NB4 (cell line): ENCODE measurements around the gene RAB3IP.
A peak's percentile ranks its signal among the peaks of the same experiment; 100 is the strongest.

ENCODE experiments used
- DNase-seq: peaks from one replicate; pipeline ENCODE4 v3.0.0; 2010; ENCODE audit warnings: low read depth
- H3K4me3 ChIP-seq: one replicate; pipeline ENCODE4 v1.5.1; 2011; ENCODE audit warnings: mild to moderate bottlenecking, low read depth, low read length, moderate library complexity
- MYC ChIP-seq: IDR thresholded peaks from 2 replicates; pipeline ENCODE4 v1.6.1; 2011; ENCODE audit warnings: low read depth, low read length
- POLR2A ChIP-seq: IDR thresholded peaks from 2 replicates; pipeline ENCODE4 v1.6.1; 2011; ENCODE audit warnings: mild to moderate bottlenecking; ENCODE audit not compliant: insufficient read length; ENCODE audit errors: extremely low read depth
- TF ChIP-seq, protein P1 (sequence below): IDR thresholded peaks from 2 replicates; pipeline ENCODE4 v1.6.1; 2011; ENCODE audit warnings: low read depth, low read length
- TF ChIP-seq, protein P2 (sequence below): IDR thresholded peaks from one replicate; pipeline ENCODE4 v1.5.1; 2012; ENCODE audit warnings: low read depth, low read length

RAB3IP gene

DNA sequence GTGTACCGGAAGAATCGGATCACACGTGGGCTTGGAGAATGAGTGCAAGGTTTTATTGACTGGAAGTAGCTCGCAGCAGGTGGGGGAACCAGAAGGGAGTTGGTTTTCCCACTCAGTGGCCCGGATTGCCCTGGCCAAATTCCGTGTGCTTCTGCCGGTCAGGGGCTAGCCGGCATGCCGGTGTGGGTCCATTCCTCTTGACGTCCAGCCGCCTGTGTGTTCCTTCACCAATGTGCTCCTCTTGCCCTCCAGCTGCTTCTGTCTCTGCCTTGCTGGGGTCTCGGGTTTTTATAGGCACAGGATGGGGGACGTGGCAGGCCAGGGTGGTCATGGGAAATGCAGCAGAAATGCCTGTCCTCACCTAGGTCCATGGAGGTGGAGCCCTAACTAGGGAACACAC is 97.4 kb downstream of the RAB3IP start:
- DNase-seq: no peak
- TF ChIP-seq, protein P1, sequence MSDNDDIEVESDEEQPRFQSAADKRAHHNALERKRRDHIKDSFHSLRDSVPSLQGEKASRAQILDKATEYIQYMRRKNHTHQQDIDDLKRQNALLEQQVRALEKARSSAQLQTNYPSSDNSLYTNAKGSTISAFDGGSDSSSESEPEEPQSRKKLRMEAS: no peak
- TF ChIP-seq MYC (no peak), POLR2A (no peak)
- TF ChIP-seq, protein P2, sequence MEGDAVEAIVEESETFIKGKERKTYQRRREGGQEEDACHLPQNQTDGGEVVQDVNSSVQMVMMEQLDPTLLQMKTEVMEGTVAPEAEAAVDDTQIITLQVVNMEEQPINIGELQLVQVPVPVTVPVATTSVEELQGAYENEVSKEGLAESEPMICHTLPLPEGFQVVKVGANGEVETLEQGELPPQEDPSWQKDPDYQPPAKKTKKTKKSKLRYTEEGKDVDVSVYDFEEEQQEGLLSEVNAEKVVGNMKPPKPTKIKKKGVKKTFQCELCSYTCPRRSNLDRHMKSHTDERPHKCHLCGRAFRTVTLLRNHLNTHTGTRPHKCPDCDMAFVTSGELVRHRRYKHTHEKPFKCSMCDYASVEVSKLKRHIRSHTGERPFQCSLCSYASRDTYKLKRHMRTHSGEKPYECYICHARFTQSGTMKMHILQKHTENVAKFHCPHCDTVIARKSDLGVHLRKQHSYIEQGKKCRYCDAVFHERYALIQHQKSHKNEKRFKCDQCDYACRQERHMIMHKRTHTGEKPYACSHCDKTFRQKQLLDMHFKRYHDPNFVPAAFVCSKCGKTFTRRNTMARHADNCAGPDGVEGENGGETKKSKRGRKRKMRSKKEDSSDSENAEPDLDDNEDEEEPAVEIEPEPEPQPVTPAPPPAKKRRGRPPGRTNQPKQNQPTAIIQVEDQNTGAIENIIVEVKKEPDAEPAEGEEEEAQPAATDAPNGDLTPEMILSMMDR: no peak
- no peak overlapping the region for H3K4me3 ChIP-seq

DNA sequence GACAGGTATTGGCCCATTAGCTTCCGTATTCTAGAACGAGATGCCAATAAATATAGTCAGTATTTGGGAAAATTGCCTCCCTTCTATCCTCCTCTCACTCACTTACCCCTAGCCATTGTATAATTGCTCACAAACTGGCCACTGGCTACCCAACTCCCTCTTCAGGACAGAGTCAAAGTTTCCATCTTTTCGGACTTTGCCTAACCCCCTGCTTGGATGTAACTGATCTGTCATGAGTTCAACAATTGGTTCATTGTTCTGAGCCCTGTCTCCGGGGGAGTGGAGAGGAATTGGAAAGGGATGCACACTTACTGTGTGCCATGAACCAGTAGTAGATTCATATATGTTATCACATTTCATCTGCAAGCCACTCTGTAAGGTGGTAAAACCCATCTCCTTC is 98.5 kb downstream of the RAB3IP start:
- no peak for DNase-seq
- TF ChIP-seq, protein P1: no peak
- TF ChIP-seq MYC (no peak), POLR2A (no peak)
- TF ChIP-seq, protein P2: no peak
- H3K4me3 ChIP-seq: no peak overlapping the region

DNA sequence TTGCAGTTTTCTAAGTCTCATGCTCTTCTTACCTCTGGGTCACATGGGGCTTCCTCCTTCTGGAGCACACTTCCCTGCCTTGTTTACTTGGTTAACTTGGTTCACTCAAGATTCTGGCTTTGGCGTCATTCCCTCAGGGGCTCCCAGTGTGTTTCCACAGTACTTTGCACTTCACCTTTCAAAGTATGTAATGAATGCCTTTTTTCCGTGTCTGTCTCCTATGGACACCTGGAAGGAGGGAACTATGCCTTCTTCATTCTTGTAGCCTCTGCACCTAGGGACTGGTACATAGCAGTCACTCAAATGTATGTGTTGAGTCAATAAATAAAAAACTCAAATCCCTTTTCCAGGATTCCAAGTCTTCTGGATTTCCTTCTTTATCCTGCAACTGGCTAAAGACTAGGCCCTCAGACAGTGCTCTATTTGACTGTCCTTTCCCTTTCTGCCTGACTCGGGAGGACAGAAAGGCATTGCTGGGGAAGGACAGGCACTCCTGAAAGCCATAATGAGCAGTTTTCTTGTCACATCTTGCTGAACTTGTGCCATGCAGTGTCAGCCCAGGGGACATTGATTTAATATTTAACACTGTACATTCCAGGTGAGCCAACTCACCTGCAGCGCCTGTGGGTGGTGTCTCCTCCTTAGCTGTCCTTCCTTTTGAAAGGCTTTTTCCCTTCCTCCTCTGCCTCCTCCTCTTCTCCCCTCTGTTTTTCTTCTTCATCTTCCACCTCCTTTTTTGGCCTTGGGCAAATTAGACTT is 99.2 kb downstream of the RAB3IP start:
- no peak overlapping the region for H3K4me3 ChIP-seq
- peak; percentile 7 for DNase-seq
- TF ChIP-seq, protein P2: no peak
- TF ChIP-seq POLR2A: no peak
- TF ChIP-seq MYC: no peak

DNA sequence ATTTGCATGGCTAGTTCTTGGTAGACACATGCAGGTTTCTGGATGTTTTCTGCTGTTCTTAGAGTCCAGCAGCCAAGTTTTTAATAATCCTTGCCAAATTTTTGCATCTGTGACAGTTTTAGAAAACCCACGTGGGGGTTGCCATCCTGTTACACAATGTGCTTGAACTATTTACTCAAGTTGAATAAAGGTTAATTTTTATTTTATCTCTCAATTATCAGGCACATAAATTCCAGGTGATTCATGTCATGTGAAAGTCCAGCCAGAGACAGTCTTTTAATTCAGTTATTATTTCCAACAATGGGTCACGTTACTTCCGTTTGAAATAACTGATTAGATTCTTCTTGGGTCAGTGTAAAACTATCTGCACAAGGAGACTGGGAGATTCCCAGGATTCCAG is 102.1 kb downstream of the RAB3IP start:
- TF ChIP-seq POLR2A (no peak), MYC (no peak)
- TF ChIP-seq, protein P2: no peak
- TF ChIP-seq, protein P1: no peak
- no peak overlapping the region for H3K4me3 ChIP-seq

DNA sequence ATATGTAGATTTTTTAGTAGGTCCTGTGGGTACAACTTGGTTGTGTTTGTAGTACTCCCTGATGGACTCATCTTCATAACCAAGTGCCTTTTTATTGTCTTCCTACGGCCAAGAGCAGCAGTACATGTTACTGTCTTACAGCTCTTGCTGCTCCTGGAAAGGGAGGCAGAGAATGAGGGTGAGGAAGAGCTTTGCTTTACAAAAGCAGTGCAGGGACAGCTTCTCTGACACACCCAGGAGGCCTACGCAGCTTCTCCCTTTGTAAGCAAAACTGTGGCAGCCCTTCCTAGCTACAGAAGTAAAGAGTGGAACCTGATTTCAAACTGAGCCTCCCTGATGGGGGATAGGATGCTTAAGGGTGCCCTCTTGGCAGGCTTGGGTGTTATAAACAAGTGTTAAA is 104.9 kb downstream of the RAB3IP start:
- TF ChIP-seq POLR2A (no peak), MYC (no peak)
- TF ChIP-seq, protein P2: no peak
- TF ChIP-seq, protein P1: no peak
- H3K4me3 ChIP-seq: no peak overlapping the region
- no peak for DNase-seq

More for the DNA sequence above, 102.1 kb downstream of the RAB3IP start:
- no peak for DNase-seq

DNA sequence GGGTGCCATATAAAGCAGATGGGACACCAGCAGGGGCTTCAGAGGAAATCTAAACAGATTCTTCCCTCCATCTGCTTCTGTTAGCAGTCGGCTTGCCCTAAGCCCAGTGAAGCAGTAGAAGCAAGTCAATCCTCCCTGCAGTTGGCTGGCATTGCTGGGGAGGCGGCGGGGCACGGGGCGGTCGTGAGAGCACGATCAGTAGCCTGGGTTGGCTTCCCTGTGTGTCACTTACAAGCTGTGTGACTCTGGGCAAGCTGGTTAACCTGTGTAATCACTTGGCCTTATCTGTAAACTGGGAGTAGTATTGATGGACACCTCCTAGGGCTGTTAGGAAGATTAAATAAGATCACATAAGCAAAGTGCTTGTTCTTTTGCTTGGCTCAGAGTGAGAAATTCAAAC is 105.8 kb downstream of the RAB3IP start:
- no peak for DNase-seq
- no peak for TF ChIP-seq POLR2A
- TF ChIP-seq MYC: no peak
- TF ChIP-seq, protein P1: no peak
- TF ChIP-seq, protein P2: no peak
- no peak overlapping the region for H3K4me3 ChIP-seq
